CD14-positive monocyte (primary cell): ENCODE results near the gene CX3CR1. TPM values are rescaled to one million over a fixed set of nuclear protein-coding genes. Genes with fewer than 3 reads are reported as not detected.

Source experiments
- DNase-seq, 3 donors: peaks; one replicate each; pipeline ENCODE4 v3.0.0-alpha.2; 2011 to 2022
- H2AFZ ChIP-seq: 2 replicates; pipeline ENCODE4 v1.6.0; 2012; ENCODE audit warnings: mild to moderate bottlenecking, low read depth, low read length, inconsistent platforms; ENCODE audit not compliant: insufficient read depth, poor library complexity, severe bottlenecking
- H3K27ac ChIP-seq, 2 donors: 1 replicate in 1 of 2; 2 replicates in 1 of 2; pipeline ENCODE4 v1.5.1; 2012 to 2013; ENCODE audit warnings: low read length in 2 of 2, control low read depth in 1 of 2, inconsistent platforms in 1 of 2, low read depth in 1 of 2, mild to moderate bottlenecking in 1 of 2
- H3K27me3 ChIP-seq, 2 donors: one replicate each; pipeline versions ENCODE4 v1.6.0 to v1.6.1; 2011 to 2013; ENCODE audit warnings: low read length in 2 of 2; ENCODE audit not compliant: control insufficient read depth in 2 of 2, insufficient read depth in 2 of 2
- H3K36me3 ChIP-seq, 2 donors: replicated peaks in 1 of 2; 1 replicate in 1 of 2; 2 replicates in 1 of 2; pipeline versions ENCODE4 v1.5.1 to v1.6.1; 2012 to 2013; ENCODE audit warnings: low read length in 2 of 2, control low read depth in 1 of 2, inconsistent platforms in 1 of 2, mild to moderate bottlenecking in 1 of 2; ENCODE audit not compliant: insufficient read depth in 2 of 2, control insufficient read depth in 1 of 2
- H3K4me1 ChIP-seq, 2 donors: 1 replicate in 1 of 2; 2 replicates in 1 of 2; pipeline versions ENCODE4 v1.5.1 to v1.6.1; 2012 to 2013; ENCODE audit warnings: low read length in 2 of 2, control low read depth in 1 of 2, inconsistent platforms in 1 of 2, mild to moderate bottlenecking in 1 of 2, moderate library complexity in 1 of 2; ENCODE audit not compliant: insufficient read depth in 2 of 2, control insufficient read depth in 1 of 2
- H3K4me2 ChIP-seq: replicated peaks from 2 replicates; pipeline ENCODE3; 2012; ENCODE audit warnings: low read length, moderate library complexity, mild to moderate bottlenecking; ENCODE audit not compliant: poor library complexity, severe bottlenecking; ENCODE audit errors: extremely low read depth
- H3K4me3 ChIP-seq, 3 experiments: fragments of 200-600 bp in 1 of 3; sonication (generic) in 1 of 3; replicated peaks in 1 of 3; 1 replicate in 2 of 3; 2 replicates in 1 of 3; pipeline ENCODE4 v1.5.1; 2011 to 2013; ENCODE audit warnings: low read length in 3 of 3, mild to moderate bottlenecking in 3 of 3, control low read depth in 2 of 3, low read depth in 2 of 3, inconsistent platforms in 1 of 3, moderate library complexity in 1 of 3
- H3K79me2 ChIP-seq: 2 replicates; pipeline ENCODE4 v1.6.0; 2012; ENCODE audit warnings: mild to moderate bottlenecking, control low read depth, inconsistent platforms, low read length, moderate library complexity; ENCODE audit not compliant: insufficient read depth
- H3K9ac ChIP-seq: 2 replicates; pipeline ENCODE4 v1.6.0; 2017; ENCODE audit warnings: low read length, mild to moderate bottlenecking; ENCODE audit not compliant: insufficient read depth, poor library complexity, severe bottlenecking
- H3K9me3 ChIP-seq, 2 donors: replicated peaks in 1 of 2; 1 replicate in 1 of 2; 2 replicates in 1 of 2; pipeline versions ENCODE4 v1.5.1 to v1.6.1; 2012 to 2013; ENCODE audit warnings: low read length in 2 of 2, control low read depth in 1 of 2; ENCODE audit not compliant: control insufficient read depth in 1 of 2, insufficient read depth in 1 of 2
- H4K20me1 ChIP-seq: 2 replicates; pipeline ENCODE4 v1.6.0; 2012; ENCODE audit warnings: mild to moderate bottlenecking, low read length, control low read depth, moderate library complexity; ENCODE audit not compliant: insufficient read depth
- H3K27ac Mint-ChIP-seq, 7 donors: one replicate each; pipeline ENCODE4 v1.8.0; 2020; ENCODE audit warnings: mild to moderate bottlenecking in 7 of 7, mixed read lengths in 7 of 7, moderate library complexity in 6 of 7, inconsistent platforms in 2 of 7
- H3K27me3 Mint-ChIP-seq, 3 donors: one replicate each; pipeline ENCODE4 v1.8.0; 2021 to 2022; ENCODE audit warnings: low read depth in 3 of 3, mild to moderate bottlenecking in 3 of 3, mixed read lengths in 3 of 3, moderate library complexity in 3 of 3, inconsistent platforms in 1 of 3
- H3K36me3 Mint-ChIP-seq, 2 donors: one replicate each; pipeline ENCODE4 v1.8.0; 2020; ENCODE audit warnings: mixed read lengths in 2 of 2, inconsistent platforms in 1 of 2, mild to moderate bottlenecking in 1 of 2
- H3K4me1 Mint-ChIP-seq: one replicate; pipeline ENCODE4 v1.8.0; 2020; ENCODE audit warnings: mild to moderate bottlenecking, mixed read lengths
- H3K4me3 Mint-ChIP-seq, 2 donors: one replicate each; pipeline ENCODE4 v1.8.0; 2020; ENCODE audit warnings: mild to moderate bottlenecking in 2 of 2, mixed read lengths in 2 of 2, moderate library complexity in 1 of 2
- H3K9me3 Mint-ChIP-seq, 7 donors: one replicate each; pipeline ENCODE4 v1.8.0; 2020 to 2022; ENCODE audit warnings: mixed read lengths in 7 of 7, mild to moderate bottlenecking in 6 of 7, moderate library complexity in 6 of 7, inconsistent platforms in 2 of 7
- CTCF ChIP-seq: fragments of 200-600 bp; IDR thresholded peaks from one replicate; pipeline ENCODE4 v1.8.0; 2022; ENCODE audit warnings: antibody characterized with exemption, mild to moderate bottlenecking
- WGBS: methylation state at CpG from one replicate; pipeline ENCODE4 v1.1.5; 2013; ENCODE audit warnings: missing lambda C conversion rate; ENCODE audit not compliant: insufficient coverage; 5-methylcytosine and 5-hydroxymethylcytosine counted together
- intact Hi-C, 2 donors: fragments of 100-400 bp; cut with micrococcal nuclease; formaldehyde crosslinking; loops; one replicate each; pipeline versions ENCODE4 v1.15.0 to v1.15.1; 2023
- polyA plus RNA-seq, 3 donors: library from polyadenylated mRNA; depleted of rRNA in 1 of 3; unstranded in 2 of 3; stranded (reverse) in 1 of 3; fragments of 300-500 nt in 2 of 3; fragments of >200 nt in 1 of 3; fragmentation: Illumina TruSeq in 2 of 3; gene quantifications; 1 replicate in 2 of 3; 2 replicates in 1 of 3; pipeline ENCODE4 v1.2.3, GENCODE V29; 2012 to 2021

CX3CR1 gene
- polyA plus RNA-seq, 3 donors: 25.9 to 405 (median 184) TPM

DNA sequence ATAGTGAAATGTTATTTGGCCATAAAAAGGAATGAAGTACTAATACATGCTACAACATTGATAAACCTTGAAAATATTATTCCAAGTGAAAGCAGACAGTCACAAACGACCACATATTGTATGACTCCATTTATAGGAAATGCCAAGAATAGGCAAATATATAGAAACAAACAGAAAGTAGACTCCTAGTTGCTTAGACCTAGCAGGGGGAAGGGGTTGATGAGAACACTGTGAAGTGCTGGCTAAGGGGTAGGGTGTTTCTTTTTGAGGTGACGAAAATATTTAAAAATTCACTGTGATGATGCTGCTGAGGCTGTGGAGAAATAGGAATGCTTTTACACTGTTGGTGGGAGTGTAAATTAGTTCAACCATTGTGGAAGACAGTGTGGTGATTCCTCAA, 56.9 kb downstream of the CX3CR1 start:
- Histone ChIP-seq H4K20me1 (no peaks in the 10 kb centered on the region), H3K36me3 (no peaks in the 10 kb centered on the region), H3K79me2 (no peaks in the 10 kb centered on the region), H3K9ac (no peak overlapping the region), H3K9me3 (no peaks in the 10 kb centered on the region), H3K4me1 (peaks cover 36 to 51% of the 10 kb centered on the region in 2 donors), H3K4me2 (no peak overlapping the region), H2AFZ (no peak overlapping the region), H3K4me3 (no peak overlapping the region), H3K27ac (no peak overlapping the region), H3K27me3 (no peaks in the 10 kb centered on the region)
- Mint-ChIP-seq H3K27ac (no peak overlapping the region), H3K36me3 (peaks cover 0 to 1% of the 10 kb centered on the region in 2 donors), H3K9me3 (peaks cover 0 to 6% (median 0%) of the 10 kb centered on the region in 7 donors), H3K4me1 (peaks cover 43% of the 10 kb centered on the region), H3K4me3 (no peak overlapping the region), H3K27me3 (peaks cover 0 to 2% (median 0%) of the 10 kb centered on the region in 3 donors)
- TF ChIP-seq CTCF: no peak
- DNase-seq: no peak
- no CpG with 5 or more reads among the region's 2 CpGs for WGBS
- intact Hi-C loops: no loop called here

DNA sequence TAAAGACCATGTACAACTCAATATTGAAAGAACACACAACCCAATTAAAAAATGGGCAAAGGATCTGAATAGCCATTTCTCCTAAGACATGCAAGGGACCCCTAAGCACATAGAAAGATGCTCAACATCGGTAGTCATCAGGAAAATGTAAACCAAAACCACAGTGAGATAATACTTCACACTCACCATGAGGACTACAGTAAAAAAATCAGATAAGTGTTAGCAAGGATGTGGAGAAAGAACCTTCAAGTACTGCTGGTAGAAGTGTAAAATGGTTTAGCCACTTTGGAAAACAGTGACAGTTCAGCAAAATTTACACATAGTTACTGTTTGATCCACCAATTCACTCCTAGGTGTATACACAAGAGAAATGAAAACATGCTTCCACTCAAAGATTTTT, 57.4 kb downstream of the CX3CR1 start:
- no peak for DNase-seq

More for the DNA sequence above, 57.4 kb downstream of the CX3CR1 start:
- H3K27me3 Mint-ChIP-seq: peaks cover 0 to 2% (median 0%) of the 10 kb centered on the region in 3 donors
- Histone ChIP-seq H3K36me3 (no peaks in the 10 kb centered on the region), H3K27me3 (no peaks in the 10 kb centered on the region), H3K4me1 (peaks cover 41 to 56% of the 10 kb centered on the region in 2 donors), H3K9ac (no peak overlapping the region), H2AFZ (no peak overlapping the region), H3K27ac (no peak overlapping the region), H3K4me3 (no peak overlapping the region), H3K79me2 (no peaks in the 10 kb centered on the region), H3K4me2 (no peak overlapping the region), H4K20me1 (no peaks in the 10 kb centered on the region), H3K9me3 (no peaks in the 10 kb centered on the region)
- TF ChIP-seq CTCF: no peak
- peaks cover 0 to 4% (median 0%) of the 10 kb centered on the region in 7 donors for H3K9me3 Mint-ChIP-seq
- H3K36me3 Mint-ChIP-seq: peaks cover 0 to 1% of the 10 kb centered on the region in 2 donors
- no CpG with 5 or more reads among the region's 1 CpG for WGBS
- intact Hi-C loops: no loop called here
- H3K4me3 Mint-ChIP-seq: no peak overlapping the region
- H3K27ac Mint-ChIP-seq: no peak overlapping the region
- H3K4me1 Mint-ChIP-seq: peaks cover 48% of the 10 kb centered on the region
